NCI-H1105 treated with DMSO at 0.1 percent for 48 hours (cell line): ENCODE measurements around the gene OR10T2.
"Not testable (repeated sequence)": the region's sequence is repeated elsewhere in the genome, so short reads cannot be mapped to it uniquely, and the experiment has no call there.

Experiments
- DNase-seq: peaks from one replicate; lab custom pipeline; 2025; lab: John Stamatoyannopoulos, UW

OR10T2 gene

GRCh38 chr1:158398818-158399514 lies at the start of gene OR10T2:
OR10T2 (minus strand) TSS chr1:158399466; CDS start chr1:158399466, 0 bp downstream.
- no peak for DNase-seq

GRCh38 chr1:158445376-158445775 lies 46.1 kb upstream of the OR10T2 start:
- DNase-seq: no peak

GRCh38 chr1:158434741-158435140 lies 35.5 kb upstream of the OR10T2 start:
- DNase-seq: no peak

GRCh38 chr1:158430163-158430562 lies 30.9 kb upstream of the OR10T2 start:
- DNase-seq: not testable (repeated sequence)

GRCh38 chr1:158426137-158426536 lies 26.9 kb upstream of the OR10T2 start, which contains the start of gene OR10K2:
OR10K2 (minus strand) TSS chr1:158426237; CDS start chr1:158420866, 5,371 bp downstream.
- no peak for DNase-seq

GRCh38 chr1:158425027-158425426 lies 25.8 kb upstream of the OR10T2 start:
- DNase-seq: no peak

- no peak for DNase-seq
Measured at GRCh38 chr1:158422212-158422611, 22.9 kb upstream of the OR10T2 start.

GRCh38 chr1:158417586-158417985 lies 18.3 kb upstream of the OR10T2 start:
- DNase-seq: no peak

- DNase-seq: no peak
Measured at GRCh38 chr1:158414651-158415345, 15.5 kb upstream of the OR10T2 start.

GRCh38 chr1:158407092-158407491 lies 7.8 kb upstream of the OR10T2 start:
- no peak for DNase-seq

GRCh38 chr1:158400871-158401270 lies 1.6 kb upstream of the OR10T2 start:
- DNase-seq: peak; percentile 36

GRCh38 chr1:158396646-158397045 lies 2.6 kb downstream of the OR10T2 start:
- DNase-seq: no peak

- no peak for DNase-seq
Measured at GRCh38 chr1:158393476-158393875, 5.8 kb downstream of the OR10T2 start.

- DNase-seq: no peak
Measured at GRCh38 chr1:158391099-158391498, 8.2 kb downstream of the OR10T2 start.

GRCh38 chr1:158390331-158390730 lies 8.9 kb downstream of the OR10T2 start:
- no peak for DNase-seq

GRCh38 chr1:158374860-158375259 lies 24.4 kb downstream of the OR10T2 start:
- no peak for DNase-seq

GRCh38 chr1:158374101-158374500 lies 25.2 kb downstream of the OR10T2 start:
- DNase-seq: not testable (repeated sequence)

GRCh38 chr1:158371188-158371953 lies 27.9 kb downstream of the OR10T2 start:
- DNase-seq: no peak

GRCh38 chr1:158366783-158367182 lies 32.5 kb downstream of the OR10T2 start:
- DNase-seq: no peak

- no peak for DNase-seq
Measured at GRCh38 chr1:158362941-158363340, 36.3 kb downstream of the OR10T2 start.

- DNase-seq: peak; percentile 100
Measured at GRCh38 chr1:158362482-158362881, 36.8 kb downstream of the OR10T2 start.

GRCh38 chr1:158357441-158357840 lies 41.8 kb downstream of the OR10T2 start:
- no peak for DNase-seq

- no peak for DNase-seq
Measured at GRCh38 chr1:158356616-158357015, 42.6 kb downstream of the OR10T2 start.
